NCI-H69 (cell line): Measurements from ENCODE around the gene ZNF407.
A peak's percentile ranks its signal among the peaks of the same experiment; 100 is the strongest.
"Not testable (repeated sequence)": the region's sequence is repeated elsewhere in the genome, so short reads cannot be mapped to it uniquely, and the experiment has no call there.

ENCODE experiments used
- DNase-seq: peaks from one replicate; lab custom pipeline; 2025; lab: John Stamatoyannopoulos, UW

ZNF407 gene

DNA sequence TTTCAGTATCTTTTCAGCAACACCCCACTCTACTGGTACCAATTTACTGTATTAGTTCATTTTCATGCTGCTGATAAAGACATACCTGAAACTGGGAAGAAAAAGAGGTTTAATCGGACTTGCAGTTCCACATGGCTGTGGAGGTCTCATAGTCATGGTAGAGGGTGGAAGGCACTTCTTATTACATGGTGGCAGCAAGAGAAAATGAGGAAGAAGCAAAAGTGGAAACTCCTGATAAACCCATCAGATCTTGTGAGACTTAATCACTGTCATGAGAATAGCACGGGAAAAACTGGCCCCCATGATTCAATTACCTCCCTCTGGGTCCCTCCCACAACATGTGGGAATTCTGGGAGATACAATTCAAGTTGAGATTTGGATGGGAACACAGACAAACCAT lies 374.1 kb downstream of the ZNF407 start:
- not testable (repeated sequence) for DNase-seq

DNA sequence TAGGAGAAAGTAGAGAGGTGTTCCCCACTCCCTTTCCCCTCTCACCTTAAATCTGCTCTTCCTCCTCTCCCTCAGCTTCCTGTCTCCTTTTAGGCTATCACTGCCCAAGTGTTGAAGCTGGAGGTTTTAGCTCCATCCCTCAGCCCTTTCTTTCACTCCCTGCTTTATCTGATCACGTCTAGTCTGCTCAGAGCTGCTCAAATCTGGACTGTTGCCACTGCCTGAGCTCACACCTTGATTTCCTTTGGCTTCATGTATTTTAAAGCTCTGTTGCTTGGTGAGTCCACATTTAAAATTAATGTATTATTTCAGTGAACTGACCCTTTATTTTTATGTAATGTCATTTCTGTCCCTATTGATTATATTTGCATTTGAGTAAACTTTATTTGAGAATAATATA lies 374.7 kb downstream of the ZNF407 start:
- peak; percentile 44 for DNase-seq

DNA sequence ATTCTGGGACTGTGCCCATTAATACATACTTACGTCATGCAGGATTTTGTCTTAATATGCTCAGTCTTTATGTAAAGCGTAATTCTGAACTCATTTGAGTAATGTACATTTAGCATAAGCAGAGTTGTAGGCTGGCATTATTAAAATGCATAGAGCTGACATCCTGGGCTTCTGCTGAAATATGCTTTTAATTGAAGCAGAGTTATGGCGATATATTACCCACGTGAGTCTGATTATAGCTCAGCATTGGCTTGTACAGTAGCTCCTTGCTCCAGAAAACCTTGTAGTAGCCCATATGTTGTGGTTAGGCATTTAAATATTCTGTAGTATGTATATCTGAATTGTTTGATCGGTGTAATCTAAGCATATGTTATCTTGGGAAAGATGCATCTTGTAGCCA lies 377.3 kb downstream of the ZNF407 start:
- no peak for DNase-seq

DNA sequence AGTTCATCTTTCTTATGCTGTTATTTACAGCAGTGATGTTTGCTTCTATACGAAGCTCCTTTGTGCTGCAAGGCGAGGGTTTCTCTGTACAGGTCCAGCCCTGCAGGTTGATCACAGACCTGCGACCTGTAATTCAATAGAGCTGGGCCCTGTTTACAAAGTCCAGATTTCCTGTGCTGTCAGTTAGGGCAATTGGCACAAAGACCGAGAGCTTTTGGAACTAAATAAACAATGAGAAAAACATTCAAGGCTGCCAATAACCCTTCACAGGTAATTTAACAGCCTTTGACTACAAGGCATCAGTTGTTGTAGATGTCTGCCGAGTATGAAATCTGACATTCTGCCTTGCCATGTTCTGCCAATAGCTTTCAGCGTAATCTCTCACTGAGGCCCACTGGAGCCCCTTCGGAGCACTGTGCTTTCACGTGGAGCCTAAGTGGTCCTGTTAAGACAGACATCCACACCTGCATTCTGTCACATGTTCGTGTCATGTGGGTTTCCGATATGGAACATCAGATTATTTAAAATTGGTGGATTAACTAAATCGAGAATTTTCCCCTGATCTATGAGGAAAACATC lies 378.8 kb downstream of the ZNF407 start:
- peak; percentile 97 for DNase-seq

DNA sequence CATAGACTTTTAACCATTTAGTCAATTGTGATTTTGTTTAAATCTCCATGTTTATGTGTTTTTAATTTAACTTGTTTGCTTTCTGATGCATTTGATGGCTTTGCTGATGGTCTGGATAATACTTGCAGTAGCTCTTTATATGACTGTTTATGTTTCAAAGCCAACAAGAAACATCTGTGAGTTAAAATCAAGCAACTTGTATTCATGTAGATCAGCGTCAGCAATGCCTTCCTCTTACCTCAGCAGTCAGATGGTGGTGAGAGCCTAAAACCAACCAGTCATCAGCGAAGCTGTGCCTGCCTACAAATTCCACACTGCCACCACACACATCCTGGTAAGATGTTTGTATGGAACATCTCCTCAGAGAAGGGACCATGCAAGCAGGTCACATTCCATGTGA lies 379.4 kb downstream of the ZNF407 start:
- DNase-seq = no peak

DNA sequence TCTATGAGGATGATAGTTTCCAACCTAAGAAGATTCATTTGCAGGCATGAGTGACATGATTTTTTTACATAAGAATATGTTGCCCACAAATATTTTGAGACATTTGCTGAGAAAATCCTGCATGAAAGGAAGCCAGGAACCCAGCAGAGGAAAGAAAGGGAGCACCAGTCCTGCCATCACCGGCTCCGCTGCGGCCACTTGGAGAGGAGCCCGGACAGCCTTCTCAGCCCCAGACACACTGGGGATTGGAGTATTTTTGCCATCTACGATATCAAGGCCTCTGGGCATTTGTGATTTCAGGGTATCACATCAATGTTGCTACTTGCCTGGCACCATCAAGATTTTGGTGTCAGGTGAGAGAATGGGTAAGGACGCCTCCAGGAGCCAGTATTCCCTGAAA lies 383.0 kb downstream of the ZNF407 start:
- DNase-seq = peak; percentile 38

DNA sequence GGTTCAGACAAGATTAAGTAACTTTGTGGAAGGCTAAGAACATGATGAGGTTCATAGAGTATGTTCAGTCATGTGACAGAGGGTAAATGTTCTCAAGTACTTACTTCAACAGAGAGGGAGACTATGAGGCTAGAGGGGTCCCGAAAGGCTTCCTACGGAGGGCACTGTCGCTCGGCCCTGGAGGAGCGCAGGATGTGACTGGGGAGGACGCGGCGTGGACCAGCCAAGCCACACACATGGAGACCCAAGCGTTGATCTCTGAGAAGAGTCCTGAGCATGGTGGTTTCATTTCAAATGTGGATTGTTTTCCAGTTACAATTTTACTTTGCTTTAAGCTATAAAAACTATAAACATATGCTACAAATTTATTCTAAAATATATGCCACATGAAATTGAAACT lies 383.8 kb downstream of the ZNF407 start:
- DNase-seq = no peak

DNA sequence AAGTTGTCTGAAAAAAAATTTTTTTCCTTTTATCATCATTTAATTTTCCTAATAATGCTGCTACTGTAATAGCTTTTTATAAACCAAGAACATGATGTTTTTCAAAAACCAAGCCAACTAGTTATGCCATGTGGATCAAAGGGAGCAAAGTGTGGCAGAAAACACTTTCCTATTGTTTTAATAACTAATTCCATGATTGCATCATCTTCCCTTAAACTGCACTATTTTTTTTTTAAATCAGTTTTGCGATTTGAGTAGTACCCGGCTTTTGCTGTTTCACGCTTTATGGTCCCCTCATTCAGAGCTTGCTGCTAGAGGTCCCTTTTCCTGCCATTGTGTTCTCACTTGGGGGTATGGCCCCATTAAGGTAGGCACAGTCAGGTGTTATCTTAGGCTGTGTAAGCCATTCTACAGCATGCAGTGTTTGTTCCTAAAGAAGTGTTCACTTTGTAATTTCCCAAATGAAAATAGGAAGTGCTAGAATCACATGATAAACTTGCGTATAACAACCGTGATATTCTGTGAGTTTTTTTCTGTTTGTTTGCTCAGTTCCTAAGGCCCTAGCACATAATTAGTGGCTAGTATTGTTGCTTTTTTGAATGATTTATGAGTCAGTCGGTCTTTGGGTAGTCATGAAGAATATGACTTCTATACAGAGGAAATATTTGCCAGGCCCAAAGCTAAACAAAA lies 385.4 kb downstream of the ZNF407 start:
- peak; percentile 100 for DNase-seq

DNA sequence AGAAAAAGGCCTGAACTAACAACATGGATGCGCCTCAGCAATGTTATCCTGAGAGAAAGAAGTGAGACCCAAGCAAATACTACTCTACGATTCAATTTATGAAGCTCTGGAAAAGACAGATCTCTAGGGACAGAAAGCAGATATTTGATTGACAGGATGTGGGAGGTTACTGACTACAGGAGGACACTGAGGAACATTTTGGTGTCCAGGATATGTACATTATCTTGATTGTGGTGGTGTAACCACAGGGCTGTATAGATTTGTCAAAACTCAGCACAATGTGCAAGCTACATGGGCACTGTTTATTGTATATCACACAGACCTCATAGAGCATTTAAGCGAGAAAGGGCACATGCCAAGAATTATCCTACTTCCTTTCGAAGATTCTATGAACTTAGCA lies 391.5 kb downstream of the ZNF407 start:
- DNase-seq = no peak

DNA sequence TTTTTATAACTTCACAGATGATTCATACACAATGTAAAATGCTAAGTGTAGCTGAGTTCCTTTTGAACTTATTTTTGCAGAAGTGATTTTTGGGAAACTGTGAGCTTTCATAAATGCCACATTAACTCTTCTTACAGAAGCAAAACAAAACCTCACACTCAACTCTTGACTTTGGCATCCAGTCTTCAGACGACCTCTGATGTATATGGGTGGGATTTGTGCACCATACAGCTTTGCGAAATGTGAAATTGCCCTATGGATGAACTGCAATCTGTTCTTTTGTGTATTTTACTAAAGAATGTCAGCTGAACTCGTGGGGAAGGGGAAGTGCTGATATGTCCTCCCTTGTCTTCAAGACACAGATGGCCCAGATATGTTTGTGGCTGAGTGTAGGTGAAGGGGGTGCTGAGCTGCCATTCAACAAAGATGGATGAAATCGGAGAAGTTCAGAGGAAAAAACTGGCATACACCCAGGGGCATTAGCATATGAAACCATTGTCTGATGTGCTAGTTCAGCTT lies 393.0 kb downstream of the ZNF407 start:
- DNase-seq = peak; percentile 93

DNA sequence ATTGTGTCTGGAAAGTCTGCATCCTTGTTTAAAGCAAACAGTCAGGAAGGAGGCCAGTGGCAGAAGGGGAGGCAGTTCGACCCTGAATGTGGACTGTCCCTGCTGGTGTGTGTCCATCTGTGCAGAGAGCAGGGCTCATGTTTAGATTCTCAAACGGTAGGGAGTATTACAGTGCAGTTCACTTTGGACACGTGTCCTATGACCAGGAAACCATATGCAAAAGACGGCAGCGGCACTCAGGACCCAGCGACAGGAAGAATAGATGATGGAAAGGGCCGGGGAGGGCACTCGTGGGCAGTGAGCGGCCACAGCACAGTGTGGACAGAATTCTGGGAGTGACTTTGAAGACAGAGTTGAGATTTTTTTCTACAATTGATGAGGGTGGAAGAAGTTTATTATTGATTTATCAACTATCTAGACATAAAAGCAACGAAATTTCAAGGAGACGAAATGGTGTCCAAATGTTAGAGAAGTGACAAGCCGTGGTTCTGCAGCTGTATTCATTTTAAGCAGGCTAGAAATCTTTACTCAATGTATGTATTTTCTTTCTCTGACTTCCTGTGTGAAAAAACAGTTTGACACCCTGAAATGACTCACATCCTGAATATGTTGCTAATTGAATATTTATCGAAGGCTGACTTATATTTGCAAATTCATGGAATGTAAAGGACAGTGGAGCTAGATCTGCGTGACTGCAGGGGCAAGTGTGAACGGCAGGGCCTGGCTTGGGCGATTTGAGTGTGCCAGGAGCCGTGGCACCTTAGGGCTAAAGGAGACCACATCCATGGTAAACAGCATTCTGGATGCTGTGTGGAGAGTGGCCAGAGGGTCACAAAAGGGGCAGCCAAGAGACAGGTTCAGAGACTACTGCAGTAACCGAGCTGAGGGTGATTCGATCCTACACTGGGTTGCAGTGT lies 397.1 kb downstream of the ZNF407 start:
- DNase-seq = no peak

DNA sequence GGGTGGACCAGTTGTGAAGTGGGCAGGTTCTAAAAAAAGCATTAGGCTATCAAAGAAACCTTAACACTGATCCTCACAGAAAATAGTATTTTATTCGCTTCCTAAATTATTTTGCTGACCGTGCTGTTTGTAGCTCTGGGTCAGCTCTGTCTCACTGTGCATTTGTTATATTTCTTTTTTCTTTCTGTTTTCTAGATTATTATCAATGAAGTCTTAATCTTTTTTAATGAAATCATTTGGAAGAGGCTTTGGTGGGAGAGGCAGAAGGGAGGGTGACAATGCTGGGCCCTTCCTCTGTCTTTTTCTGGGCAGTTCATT lies 397.7 kb downstream of the ZNF407 start:
- no peak for DNase-seq

DNA sequence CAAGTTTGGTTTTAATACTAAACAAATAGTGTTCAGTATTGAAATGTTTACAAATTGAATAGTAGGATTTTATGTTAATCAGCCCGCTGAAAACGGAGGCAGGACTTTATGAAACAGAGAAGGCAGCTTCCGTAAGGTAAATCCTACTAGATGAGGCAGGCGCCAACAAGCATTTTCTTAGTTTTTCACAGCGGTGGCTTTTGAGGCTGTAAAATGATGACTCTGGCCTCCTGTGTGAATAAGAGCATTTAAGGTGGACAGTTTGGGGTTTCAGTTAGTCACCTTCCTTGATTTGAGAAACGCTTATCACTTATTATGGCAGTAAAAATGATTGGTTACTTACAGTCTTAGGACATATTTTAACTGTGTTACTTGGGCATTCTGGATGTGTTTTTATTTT lies 398.4 kb downstream of the ZNF407 start:
- no peak for DNase-seq

DNA sequence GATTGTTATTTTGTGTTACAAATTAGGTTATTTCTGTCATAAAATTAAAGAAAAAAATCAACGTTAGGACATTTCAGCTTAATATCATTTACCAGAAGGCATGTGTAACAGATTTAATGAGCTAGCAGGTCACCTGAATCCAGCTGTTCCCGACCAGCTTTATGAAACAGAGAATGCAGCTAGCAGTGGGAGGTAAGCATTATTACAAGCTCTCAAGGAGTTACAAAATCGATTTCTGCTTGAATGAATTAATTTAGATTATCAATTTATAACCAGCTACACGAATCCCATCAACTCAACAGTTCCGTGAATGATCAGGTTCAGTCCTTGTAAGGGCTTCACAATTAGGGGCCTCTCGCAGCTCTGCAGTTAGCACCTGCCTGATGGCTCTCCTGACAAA lies 399.3 kb downstream of the ZNF407 start:
- DNase-seq = peak; percentile 34

DNA sequence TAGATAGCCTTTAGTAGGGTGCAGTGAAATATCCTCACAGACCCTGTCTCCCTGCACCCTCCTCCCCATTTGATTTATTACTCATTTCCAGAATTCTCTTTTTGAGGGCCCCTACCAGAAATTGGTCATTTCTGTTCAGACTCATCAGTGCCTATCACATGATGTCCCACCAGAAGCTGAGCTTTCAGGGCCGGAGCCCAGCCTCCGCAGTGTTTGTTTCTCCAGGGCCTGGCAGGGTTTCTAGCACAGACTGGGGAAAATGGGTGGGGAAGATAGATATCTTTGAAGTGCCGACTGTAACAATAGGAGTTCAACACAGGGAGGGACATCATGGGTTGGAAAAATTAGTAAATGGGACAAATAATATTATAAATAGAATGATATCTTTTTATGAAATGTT lies 403.2 kb downstream of the ZNF407 start:
- no peak for DNase-seq

DNA sequence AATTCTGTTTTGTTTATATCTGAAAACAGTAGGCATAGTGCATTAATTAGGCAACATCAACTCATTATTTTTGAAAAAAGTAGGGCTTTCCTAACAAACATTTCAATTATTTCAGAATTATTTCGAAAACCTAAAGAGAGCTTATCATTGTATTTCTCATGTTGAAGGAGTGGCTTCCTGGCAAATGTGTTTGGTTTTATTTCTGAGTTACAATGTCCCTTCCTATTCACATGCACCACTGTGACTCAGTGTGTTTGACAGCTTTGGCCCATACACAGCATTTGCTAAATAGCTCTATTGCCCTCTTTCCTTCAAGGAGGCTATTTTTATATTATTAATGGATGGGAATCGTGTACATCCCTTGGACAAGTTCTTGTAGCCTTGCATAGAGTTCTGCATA lies 405.4 kb downstream of the ZNF407 start:
- no peak for DNase-seq

DNA sequence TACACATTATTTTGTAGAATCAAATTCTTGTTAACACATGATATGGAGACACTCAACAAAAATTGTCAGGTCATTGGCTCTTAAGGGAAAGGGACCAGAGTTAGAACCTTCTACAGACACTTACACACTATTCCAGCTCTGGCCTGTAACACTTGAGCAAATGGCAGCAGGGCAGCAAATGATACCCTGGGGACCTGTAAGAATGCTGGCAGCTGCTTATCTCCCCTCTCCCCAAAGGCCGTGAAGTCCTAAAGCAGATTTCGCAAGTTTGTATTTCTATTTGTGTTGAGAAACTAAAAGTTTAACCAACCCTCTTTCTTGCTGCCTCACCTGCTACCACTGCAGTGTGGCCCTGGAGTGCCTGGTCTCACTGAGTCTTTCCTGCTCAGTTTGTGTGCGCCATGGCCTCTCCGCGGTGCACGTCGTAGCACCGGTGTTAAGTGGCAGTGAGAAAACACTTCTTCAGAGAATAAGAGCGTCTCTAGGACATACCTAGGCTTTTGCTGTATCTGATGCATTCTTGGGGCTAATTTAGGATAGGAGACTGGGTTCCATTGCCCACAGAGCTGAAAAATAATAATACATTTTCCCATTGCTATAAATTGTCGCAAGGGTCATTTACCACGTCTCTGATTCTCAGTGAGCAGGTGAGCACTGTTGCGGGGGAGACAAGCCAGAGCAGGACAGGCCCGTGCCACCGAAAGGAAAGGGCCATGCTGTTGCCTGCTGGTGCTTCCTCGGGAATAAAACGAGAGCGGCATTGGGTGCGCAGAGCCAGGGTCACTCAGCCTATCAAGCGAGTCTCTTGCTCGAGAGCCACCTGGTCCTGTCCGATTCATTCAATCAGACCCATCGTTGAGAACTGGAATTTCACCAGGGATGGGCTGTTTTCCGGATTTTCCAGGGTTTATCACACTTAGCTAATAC lies 406.4 kb downstream of the ZNF407 start:
- DNase-seq = peak; percentile 39

DNA sequence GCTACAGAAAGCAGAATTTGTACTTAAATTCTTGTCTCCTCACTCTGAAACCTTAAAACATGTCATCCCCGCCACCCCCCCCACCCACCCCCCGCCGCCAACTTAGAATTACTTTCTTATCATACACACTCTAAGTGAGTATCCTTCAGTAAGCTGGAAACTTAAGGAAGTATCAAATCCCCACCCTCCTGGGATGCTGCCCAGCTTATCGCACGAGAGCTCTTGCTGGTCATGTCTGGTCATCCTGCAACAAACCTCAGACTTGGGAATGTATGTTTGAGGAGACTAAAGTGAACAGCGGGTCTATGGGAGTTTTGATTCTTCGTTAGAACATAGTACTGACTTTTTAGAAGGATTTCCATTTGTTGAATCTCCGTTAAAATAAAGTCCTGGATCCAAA lies 408.0 kb downstream of the ZNF407 start:
- DNase-seq = no peak

DNA sequence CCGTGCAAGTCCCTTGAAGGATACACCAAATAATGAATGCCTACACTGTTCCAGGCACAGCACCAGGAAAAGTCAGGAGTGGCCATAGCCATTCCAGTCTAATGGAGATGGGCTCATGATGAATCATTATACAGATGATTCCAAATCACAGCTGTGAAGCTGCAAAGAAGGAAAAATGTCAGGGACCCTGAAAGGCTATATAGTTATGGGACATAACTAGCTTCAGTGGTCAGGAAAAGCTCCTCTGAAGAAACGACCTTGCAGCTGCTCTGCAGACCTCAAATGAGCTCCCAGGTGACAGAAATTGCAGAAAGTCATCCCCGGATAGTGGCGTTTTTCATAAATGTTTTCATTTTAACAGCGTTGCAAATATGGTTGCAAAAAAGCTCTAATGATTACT lies 410.5 kb downstream of the ZNF407 start:
- DNase-seq = no peak

DNA sequence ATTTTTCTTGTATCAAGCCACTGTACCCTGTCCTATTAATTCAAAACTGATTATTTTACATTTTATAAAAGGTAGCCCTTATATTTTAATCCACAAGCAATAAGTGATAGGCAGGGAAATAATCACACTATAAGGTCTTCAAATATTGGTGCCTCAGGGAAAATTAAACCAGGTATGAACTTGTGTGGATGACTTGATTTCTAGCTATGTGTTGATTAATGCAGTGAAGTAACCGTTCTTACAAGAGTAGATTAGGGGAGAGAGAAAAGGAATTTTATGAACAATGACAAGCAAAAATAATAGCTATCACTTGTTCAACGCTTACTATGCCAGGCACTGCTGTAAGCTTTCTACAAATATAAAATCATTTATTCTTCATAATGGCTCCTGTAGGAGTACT lies 411.6 kb downstream of the ZNF407 start:
- DNase-seq = no peak

DNA sequence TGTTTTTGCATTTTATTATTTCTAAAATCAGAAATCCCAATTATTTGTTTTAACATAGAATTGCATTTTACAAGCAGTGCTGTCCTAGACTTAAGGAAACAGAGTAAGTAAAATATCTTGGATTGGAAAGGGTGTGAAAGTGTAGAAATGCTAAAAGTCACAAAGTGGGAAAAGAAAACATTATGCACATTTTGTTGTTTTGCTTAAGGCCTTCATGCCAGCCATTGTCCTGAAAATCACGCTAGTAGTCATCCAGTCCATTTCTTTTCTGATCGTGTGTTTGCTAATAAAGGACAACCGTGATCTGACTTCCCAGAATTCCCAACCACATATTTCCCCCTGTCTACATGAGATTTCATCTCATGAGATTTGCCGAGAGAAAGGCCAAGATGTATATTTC lies 412.2 kb downstream of the ZNF407 start:
- DNase-seq = no peak

DNA sequence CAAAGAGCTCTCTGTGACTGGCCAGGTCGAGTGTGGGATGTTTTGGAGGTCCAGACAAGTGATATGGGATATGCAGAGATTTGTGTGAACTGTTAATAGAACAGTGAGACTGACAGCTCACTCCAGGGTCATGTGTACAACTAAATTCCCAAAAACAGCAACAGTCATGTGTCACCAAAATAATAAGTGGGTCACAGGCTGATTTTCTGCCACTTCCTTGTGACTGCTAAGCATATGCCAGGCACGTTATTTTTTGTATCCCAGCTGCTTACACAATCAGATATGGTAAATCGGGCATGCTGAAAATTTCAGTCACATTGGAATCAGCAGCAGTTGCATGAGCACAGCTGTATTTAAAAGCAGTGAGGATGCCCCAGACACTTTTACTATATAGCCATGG lies 412.6 kb downstream of the ZNF407 start:
- DNase-seq = no peak
